GM12873 (cell line): ENCODE results near the gene GMDS.

Experiments used
- TF ChIP-seq, protein P1 (sequence below): IDR thresholded peaks from 2 replicates; pipeline ENCODE4 v1.5.1; 2012; ENCODE audit warnings: low read depth, mild to moderate bottlenecking, moderate library complexity, low read length, control low read depth; ENCODE audit not compliant: insufficient read depth; ENCODE audit errors: missing control alignments

The GMDS gene

DNA sequence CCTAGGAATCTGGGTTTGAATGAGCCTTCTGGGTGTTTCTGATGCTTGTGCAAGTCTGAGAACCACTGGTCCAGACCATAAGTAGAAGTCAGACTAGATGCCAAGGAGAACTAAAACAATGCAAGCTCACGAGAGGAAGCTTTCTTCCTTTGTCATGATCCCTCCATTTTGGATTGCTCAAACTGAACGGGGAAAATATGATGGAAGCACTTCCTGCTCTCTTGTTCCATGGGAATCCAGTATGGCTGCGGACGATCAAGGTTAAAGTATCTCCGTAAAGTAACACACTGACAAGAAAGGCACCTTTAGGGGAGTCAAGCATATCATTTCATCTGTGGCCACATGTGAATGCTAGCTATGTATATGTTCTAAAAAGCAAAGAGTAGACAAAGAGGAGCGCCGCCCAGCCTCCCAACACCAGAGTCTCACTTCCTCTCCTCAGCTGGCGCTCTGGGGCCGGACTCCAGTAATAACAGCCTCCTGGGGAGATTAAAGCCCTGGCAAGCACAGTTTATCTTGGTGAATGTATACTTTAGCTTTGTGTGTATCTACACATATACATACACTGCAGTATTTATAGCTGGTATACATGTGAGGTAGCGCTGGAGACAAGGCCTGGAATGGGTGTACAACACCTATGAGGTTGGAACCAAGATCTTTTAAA lies 547.6 kb downstream of the GMDS start:
- TF ChIP-seq, protein P1, sequence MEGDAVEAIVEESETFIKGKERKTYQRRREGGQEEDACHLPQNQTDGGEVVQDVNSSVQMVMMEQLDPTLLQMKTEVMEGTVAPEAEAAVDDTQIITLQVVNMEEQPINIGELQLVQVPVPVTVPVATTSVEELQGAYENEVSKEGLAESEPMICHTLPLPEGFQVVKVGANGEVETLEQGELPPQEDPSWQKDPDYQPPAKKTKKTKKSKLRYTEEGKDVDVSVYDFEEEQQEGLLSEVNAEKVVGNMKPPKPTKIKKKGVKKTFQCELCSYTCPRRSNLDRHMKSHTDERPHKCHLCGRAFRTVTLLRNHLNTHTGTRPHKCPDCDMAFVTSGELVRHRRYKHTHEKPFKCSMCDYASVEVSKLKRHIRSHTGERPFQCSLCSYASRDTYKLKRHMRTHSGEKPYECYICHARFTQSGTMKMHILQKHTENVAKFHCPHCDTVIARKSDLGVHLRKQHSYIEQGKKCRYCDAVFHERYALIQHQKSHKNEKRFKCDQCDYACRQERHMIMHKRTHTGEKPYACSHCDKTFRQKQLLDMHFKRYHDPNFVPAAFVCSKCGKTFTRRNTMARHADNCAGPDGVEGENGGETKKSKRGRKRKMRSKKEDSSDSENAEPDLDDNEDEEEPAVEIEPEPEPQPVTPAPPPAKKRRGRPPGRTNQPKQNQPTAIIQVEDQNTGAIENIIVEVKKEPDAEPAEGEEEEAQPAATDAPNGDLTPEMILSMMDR, result no peak

DNA sequence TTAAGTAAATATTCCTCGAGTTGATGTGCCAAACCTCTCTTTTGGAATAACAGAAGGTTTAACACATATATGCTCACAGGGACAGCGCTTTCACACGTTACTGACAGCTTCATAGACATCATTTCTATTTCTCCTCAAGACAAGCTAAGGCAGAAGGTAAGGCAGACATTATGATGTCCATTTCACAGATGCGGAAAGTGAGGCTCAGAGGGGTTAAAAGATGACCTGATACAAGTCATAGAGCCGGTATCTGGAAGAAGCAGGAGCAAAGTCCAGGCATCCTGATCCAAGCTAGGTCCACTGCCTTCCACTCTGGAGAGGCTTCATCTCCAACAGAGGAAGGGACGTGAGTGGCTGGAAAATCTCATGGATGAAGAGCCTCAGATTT lies 548.9 kb downstream of the GMDS start:
- TF ChIP-seq, protein P1, result no peak

DNA sequence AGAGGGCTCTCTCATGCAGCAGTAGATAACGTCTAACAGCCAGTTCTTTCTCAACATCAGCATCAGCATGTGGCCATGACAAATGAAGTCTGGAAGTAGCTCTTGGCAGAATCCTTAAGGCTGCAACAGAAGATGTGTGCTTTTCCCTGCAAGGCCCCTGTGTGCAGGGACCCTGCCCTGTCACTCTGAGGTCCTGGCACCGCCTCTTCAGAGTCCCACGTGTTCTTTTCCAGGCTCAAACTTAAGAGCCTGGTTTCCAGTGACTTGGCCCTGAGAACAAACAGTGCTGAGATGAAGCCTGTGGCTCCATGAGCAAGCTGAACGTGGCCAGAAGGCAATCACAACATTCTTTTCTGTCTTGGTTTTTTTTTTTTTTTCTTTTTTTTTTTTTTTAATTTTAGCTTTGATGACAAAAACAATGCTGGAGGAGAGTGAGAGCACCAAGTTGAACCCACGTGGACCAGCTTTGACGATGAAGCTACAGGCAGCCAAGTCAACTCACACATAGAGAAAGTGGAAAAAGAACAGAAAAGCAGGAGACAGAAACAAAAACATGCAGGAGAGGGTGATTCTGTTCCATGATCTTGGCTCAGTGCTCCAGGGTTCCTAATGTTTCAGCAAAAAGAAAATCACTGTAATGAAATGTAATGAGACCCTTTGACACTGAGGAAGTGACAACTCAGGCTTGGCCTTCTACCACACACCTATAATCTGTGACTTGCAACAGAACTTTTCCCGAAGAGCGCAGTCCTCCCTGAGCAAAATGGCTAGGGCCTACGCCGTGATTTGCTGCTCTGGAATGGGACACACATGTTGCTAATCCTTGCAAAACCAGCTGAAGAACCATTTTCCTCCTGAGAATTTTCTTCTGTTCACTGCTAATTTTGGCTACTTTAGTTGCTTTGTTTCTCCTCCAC lies 549.6 kb downstream of the GMDS start:
- TF ChIP-seq, protein P1, result no peak

DNA sequence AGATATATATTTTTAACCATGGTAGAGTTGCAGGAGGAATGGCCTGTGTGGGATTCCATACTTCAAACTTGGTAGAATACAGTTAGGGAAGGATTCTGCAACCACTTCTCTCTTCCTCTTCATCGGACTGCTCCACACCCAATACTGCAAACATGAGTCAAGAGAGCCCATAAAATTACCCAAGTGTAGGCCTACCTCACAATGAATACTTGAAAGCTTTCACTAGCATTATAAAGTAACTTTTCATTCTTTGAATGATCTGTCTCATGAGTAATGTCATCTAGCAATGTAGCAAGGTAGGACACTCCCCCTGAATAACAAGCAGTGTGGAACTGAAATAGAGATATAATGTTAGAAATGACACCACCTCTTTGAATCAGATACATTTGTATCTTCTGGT lies 556.3 kb downstream of the GMDS start:
- TF ChIP-seq, protein P1, result no peak

DNA sequence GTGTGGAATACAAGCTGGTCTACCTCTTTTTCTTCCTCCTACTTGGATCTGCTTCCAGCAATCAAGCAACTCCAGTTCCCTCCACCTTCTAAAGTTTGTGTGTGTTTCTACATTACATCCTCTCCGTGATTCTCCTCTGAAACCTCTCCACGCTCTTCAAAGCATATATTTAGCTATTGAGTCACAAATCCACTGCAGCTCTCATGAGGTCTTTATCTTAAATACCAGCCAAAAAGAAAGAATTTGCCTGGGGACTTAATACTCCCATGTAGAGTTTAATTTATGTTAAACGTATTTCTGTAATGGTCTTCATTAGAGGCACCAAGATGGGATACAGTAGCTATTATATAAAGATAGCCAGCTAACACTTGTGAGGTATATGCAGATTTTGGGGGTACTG lies 557.0 kb downstream of the GMDS start:
- TF ChIP-seq, protein P1, result no peak

DNA sequence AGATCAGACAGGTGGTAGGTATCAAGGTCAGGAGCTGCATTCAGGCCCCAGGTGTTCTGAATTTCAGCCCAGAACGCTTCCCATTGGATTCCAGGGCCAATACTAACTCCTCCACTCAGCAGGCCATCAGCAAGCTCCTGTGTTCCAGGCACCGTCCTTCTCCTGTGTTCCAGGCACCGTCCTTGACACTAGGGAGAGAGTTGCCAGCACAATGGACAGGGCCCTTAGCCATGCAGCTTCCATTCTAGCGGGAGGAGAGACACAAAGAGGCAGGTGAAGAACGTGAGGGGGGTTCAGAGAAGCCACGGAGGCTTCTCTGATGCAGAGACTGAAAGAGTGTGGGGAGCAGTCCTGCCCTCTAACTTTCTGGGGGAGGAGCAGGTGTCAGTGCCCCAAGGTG lies 558.0 kb downstream of the GMDS start:
- TF ChIP-seq, protein P1, result no peak
